HG03342 (cell line): ENCODE data around the gene FOXK1.

Experiments used
- ATAC-seq: cut with Tn5 transposase; IDR thresholded peaks from one replicate; pipeline ENCODE4 v1.9.1; 2021; ENCODE audit warnings: mild to moderate bottlenecking, moderate library complexity; ENCODE audit not compliant: unreplicated experiment

The FOXK1 gene

DNA sequence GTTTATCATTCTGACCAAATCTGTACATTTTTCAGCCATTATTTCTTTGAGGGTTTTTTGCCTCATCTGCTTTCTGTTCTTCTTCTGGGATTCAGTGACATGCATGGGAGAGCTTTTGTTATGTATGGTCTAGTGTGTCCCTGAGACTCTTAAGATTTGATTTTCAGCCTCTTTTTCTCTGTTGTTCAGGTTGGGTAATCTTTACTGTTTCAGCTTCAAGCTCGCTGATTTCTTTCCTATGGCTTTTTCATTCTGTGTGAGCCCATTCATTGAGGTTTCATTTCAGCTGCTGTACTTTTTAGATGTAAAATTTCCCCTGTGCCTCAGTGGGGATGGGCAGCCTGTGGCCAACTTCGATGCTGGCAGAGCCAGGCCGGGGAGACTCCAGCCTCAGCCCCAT is 38.1 kb downstream of the FOXK1 start:
- ATAC-seq: no peak

- no peak for ATAC-seq
Observed at GRCh38 chr7:4722308-4722707, 40.2 kb downstream of the FOXK1 start.

GRCh38 chr7:4722960-4723630 is 41.0 kb downstream of the FOXK1 start:
- no peak for ATAC-seq

DNA sequence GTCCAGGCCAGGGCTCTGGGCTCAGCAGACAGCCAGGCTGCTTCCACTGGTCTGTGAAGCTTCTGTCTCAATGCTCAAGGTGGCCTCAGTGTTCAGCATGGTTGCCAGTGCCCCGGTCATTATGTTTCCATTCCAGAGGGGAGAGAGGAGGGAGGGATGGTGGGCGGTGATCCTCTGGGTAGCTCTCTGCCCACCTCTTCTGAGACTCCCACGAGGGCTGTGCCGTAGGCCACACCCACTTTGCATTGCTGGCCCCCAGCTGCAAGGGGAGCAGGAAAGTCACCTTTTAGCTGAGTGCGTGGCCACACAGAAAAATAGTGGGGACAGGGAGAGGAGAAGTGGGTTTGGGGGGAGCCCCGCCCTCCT is 42.5 kb downstream of the FOXK1 start:
- no peak for ATAC-seq

DNA sequence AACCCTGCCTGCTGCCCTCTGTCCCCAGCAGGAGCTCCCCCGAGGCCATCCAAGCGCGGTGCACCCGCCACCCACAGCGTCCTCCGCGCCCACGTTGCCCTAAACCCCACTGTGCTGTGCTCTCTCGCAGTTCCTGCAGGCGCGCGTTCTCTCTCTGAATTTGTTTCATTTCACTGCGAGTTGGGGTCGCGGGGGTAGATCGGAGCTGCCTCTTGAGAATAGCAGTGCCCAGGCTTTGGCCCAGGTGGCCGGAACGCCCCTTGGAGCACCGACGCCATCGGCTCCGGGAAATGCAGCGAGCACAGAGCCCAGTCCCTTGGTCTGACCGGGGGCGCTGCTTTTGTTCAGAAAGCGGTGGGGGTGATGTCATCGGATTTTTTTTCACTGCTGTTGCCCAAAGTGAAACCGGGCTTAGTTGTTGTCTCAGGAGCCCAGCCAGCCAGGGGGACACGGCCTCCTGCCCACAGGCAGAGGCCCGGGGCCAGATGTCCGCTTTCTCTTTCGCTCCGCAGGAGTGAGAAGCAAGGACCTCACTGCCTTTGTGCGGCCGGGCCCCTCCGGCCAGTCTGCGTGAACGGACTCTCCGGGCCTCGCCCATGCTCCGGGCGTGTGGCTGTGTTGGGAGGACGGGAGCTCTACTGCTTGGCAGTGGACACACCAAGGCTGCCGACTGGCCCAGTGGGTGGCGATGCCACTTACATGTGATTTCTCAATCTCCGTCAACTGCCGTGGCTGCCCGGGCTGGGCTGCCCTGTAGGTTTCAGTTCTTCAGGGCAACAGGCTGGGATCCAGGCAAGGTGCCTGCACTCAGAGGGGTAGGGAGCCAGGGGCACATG is 43.1 kb downstream of the FOXK1 start:
- ATAC-seq: peak; percentile 80

DNA sequence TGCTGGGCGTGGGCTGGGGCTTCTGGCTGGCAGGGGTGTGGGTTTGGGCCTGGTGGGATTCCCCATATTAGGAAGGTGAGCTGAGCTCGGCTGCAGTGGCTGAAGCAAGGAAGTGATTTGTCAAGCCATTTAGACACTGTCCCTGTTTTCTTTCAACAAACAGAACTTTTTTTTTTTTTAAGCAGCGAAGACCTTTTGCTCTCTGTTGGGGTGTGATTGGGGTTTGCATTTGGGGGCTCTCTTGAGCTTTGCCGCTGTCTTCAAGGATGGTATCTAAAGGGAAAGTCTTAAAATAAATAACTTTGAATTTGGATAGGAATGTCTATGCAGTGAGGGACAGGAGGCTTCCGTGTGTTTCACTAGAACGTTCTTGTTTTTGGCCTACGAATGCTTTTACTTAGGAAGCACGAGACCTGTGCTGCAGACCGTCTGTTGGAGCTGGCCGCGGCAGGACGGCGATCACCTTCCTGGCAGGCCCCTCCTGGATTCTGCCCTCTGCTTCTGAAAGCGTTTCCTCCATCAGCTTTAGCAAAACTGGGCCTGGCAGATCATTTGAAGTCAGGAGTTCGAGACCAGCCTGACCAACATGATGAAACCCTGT is 43.9 kb downstream of the FOXK1 start:
- no peak for ATAC-seq

GRCh38 chr7:4726566-4726965 is 44.5 kb downstream of the FOXK1 start:
- no peak for ATAC-seq

- no peak for ATAC-seq
Observed at GRCh38 chr7:4727914-4728705, 46.0 kb downstream of the FOXK1 start.

DNA sequence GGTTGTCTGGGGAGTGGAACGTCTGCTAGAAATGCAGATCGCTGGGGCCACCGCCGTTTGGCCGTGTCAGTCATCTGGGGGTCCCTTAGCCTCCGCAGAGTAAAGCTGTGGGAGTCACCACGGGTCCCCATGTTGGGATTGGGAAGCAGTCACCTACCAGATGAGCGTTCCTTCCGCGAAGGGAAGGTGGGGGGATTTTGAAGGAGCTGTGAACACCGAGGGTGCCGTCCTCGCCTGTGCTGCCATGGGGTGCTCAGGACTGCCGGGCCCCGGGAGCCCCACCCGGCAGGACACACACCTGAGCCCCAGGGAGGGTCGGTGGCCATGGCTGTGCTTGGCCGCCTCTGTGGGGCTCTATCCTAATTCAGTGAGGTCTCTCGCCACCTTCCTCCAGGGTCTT is 47.2 kb downstream of the FOXK1 start:
- ATAC-seq: no peak

- no peak for ATAC-seq
Observed at GRCh38 chr7:4730276-4730675, 48.2 kb downstream of the FOXK1 start.

DNA sequence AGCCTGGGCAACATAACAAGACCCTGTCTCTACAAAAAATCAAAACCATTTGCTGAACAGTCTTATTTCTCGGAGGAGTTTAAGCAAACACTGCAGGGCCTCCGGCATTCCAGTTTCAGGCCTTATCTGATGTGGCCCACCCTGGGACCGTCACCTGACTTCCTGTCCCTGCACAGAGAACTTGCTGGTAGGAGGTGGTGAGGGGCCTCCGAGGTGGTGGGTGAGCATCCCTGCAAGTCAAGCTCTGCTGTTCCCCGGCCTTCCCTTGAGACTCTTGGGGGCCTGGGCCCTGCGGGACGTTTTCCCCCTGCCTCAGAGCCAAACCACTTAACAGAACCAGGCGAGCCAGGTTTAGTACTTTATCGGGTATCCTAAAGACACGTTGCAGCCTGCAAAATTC is 48.9 kb downstream of the FOXK1 start:
- no peak for ATAC-seq

DNA sequence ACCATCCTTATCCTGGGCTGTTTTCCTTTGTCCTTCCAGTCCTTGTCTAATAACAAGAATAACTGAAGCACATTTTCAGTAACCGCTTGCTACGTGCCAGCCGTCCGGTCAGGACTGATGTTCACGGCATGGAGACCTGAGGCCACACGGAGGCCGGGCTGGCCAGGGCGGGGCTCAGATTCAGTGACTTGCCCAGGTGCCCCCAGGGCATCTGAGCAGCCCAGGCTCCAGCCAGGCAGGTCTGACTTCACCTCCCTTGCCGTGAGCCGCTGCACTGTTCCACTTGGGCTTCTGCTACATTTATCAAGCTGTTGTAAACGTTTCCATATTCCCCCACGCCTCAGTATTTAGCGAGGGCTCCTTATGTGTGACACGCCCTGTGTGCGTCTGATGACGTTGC is 49.7 kb downstream of the FOXK1 start:
- ATAC-seq: no peak

DNA sequence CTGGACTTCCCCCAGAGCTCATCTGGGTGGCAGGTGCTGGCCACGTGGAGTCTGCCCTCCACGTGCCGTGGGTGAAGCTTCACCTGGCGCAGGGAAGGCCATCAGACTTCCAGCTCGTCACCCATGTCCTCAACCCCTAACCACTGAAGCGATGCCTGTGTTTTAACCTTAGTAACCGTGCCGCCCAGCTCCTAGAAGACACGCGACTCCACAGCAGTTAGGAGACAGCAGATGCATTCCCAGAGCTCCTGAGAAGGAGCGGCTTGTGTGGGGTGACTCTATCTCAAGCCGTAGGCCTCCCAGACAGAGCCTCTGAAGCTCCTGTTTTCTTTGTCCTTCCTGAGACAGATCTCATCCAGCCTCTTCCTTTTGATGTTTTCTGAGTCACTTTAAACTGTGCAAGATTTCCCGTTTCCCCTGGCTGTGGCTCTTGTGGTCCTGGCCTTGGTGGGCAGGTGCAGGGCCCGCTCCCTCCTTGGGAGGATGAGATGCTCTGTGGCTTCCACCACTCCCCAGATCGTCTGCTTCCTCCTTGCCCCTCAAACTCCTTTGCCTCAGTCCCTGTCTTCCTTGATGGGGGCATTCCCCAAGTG is 51.9 kb downstream of the FOXK1 start:
- ATAC-seq: no peak

GRCh38 chr7:4734587-4735345 is 52.7 kb downstream of the FOXK1 start:
- ATAC-seq: no peak

DNA sequence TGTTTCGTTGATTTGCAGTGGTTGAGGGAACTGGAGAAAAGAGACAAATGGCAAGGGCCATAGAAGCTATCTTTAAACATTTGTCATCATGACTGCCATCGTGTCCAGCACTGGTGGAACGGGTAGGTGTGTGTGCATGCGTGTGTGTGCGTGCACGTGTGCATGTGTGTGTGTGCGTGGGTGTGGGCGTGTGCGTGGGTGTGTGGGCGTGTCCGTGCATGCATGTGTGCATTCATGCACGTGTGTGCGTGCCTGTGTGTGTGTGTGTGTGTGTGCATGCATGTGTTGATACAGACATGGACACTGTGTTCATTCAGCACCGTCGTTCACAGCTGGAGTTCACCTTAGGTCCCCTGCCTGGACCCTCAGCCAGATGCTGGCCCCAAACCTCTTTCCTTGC is 55.2 kb downstream of the FOXK1 start:
- ATAC-seq: no peak

DNA sequence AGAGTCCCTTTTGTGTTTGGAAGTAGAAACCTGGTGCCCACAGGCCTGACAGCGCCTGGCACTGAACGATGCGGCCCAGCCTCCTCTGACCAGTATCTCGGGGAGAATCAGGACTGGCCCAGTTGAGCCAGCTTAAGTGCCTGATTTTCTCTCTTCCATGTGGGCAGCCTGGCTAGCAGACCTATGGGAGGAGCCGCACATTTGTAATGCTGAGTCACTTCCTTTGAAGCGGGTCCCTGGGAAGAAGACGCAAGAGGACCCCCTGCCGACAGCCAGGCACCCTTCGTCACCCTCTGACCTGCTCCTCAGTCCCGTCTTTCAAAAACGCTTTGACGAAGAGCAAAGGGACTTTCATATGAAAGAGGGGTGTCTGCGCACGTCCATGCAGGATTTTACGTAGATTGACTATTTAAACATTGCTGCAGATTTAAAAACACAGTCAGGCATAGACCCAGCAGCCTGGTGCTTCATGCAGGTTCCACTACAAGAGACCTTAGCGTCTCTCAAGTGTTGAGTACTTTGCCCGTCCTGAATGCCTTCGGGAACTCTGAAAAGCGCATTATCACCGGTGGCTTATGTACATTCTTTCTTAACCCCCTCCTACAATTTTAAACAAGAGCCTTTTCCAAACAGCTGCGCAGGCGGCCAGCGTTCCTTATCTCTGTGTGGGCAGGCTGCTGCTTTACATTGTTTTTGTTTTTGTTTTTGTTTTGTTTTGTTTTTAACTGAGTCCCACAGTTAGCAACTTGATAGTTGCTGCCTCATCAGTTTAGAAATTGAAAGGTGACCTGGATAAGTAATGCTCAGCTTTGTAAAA is 56.8 kb downstream of the FOXK1 start:
- ATAC-seq: no peak

DNA sequence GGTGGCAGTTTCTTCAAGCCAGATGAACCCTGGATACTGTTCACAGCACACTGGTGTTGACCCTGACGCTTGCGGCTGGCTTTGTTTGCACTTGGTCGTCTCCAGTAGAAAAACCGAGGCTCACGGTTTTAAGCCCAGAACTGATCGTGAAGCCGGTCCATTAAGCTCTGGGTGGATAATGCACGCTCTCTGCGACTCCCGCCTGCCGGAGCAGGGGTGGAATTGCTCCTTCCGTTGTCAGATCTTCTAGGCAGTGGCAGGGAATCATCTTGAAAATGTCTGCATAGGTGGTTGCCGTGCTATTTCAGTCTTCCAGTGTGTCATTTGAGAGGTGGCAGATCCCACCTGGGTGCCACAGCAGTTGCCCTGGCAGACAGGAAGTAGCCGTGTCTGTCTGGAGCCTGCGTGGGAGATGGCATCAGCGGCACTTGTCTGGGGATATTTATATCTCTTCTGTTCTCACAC is 57.5 kb downstream of the FOXK1 start:
- ATAC-seq: no peak

DNA sequence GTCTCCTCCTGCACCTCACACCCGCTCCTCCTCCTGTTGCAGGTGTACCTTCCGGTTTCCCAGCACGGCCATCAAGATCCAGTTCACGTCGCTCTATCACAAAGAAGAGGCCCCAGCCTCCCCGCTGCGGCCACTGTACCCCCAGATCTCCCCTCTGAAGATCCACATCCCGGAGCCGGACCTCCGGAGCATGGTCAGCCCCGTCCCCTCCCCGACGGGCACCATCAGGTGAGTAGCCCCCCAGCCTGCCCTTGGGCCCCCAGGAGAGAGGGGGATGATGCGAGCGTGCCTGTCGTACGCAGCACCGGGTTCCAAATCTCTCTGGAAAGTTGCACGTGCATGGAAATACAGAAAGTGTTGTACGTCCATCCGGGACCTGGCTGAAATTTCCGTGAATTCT is 58.7 kb downstream of the FOXK1 start:
- no peak for ATAC-seq

- ATAC-seq: no peak
Observed at GRCh38 chr7:4742051-4742573, 60.0 kb downstream of the FOXK1 start.
